ENCODE data around the gene SERPINI1. TPM values are rescaled to one million over a fixed set of nuclear protein-coding genes. Genes with fewer than 3 reads are reported as not detected.

The SERPINI1 gene
- total and polyA plus RNA-seq, 9 of the 15 experiments (the other 6 are each of a cell fraction or from before 2014, with no cell fraction given), result 1.6 to 9.9 (median 3.5) TPM

GRCh38 chr3:167743799-167744198 lies 8.3 kb downstream of the SERPINI1 start:
- Histone ChIP-seq H4K20me1 (replicated peaks; ENCODE audit: control insufficient read depth, insufficient read depth, low read length) (no peaks in the 10 kb centered on the region), H3K9me1 (ENCODE audit: control insufficient read depth, insufficient read depth, low read length) (no peaks in the 10 kb centered on the region), H3K27ac (ENCODE audit: extremely low read depth, low read depth, low read length) (no peak overlapping the region), H3K9me3 (replicated peaks; ENCODE audit: control insufficient read depth, insufficient read depth, low read depth, low read length) (no peaks in the 10 kb centered on the region), H3K79me2 (ENCODE audit: control insufficient read depth, insufficient read depth, low read length) (peaks cover 26% of the 10 kb centered on the region), H3K9ac (ENCODE audit: insufficient read depth in 1 of 2, low read depth in 2 of 2, low read length in 2 of 2) (no peak overlapping the region), H2AFZ (ENCODE audit: low read depth, low read length) (no peak overlapping the region), H3K4me2 (ENCODE audit: insufficient read depth, low read length) (no peak overlapping the region), H3K4me3 (no peak overlapping the region), H3K36me3 (ENCODE audit: control insufficient read depth, insufficient read depth, low read length) (peaks cover 3% of the 10 kb centered on the region; the same call in 1 of the 3 replicates), H3K27me3 (ENCODE audit: control insufficient read depth in 2 of 2, insufficient read depth in 2 of 2, low read length in 2 of 2) (no peaks in the 10 kb centered on the region), H3K4me1 (replicated peaks in 1 of 2; ENCODE audit: control insufficient read depth in 2 of 2, insufficient read depth in 2 of 2, low read length in 2 of 2) (peaks cover 3 to 16% of the 10 kb centered on the region in 2 experiments; a peak in 3 of 5 replicates)
- in situ Hi-C loops (cut with MboI) (no loop called here), intact Hi-C loops (cut with micrococcal nuclease) (loop anchor here (10.0 kb wide), 1 partner anchor 139 kb away; no protein-coding TSS in a partner anchor)
- WGBS (ENCODE audit: insufficient coverage, low coverage, missing lambda C conversion rate), result 67% methylated on average over 2 of the region's 2 CpGs
- ChIA-PET POLR2A (interaction anchor here (1.3 kb wide), 1 partner anchor 8 kb away, joined by 5 read pairs; the partner anchor contains the start of gene SERPINI1), CTCF (ENCODE audit: low intra/inter-chr PET ratio) (no interaction called here)
- ATAC-seq (no peak), FAIRE-seq (no peak), DNase-seq (ENCODE audit: extremely low read depth in 1 of 4, low spot score in 3 of 4) (no peak)
- no TSS peak for BruUV-seq (replicated peaks)
- TF ChIP-seq BCLAF1 (IDR thresholded peaks at IDR 0.05; ENCODE audit: borderline replicate concordance in 1 of 2, control insufficient read depth in 1 of 2, low read depth in 2 of 2, low read length in 1 of 2) (no peak), ZBTB40 (IDR thresholded peaks at IDR 0.05) (peak; percentile 91), ZBTB40 (CRISPR knock-in tag; IDR thresholded peaks at IDR 0.05) (peak; percentile 86), YY1 (IDR thresholded peaks at IDR 0.05; ENCODE audit: borderline replicate concordance in 1 of 3, control insufficient read depth in 1 of 3, extremely low read depth in 1 of 3, insufficient read depth in 3 of 3, insufficient read length in 1 of 3, insufficient replicate concordance in 2 of 3, low read depth in 1 of 3, low read length in 2 of 3) (no peak), MIER1 (IDR thresholded peaks at IDR 0.05; ENCODE audit: low read depth) (no peak)

Data from K562 (cell line).